T47D (cell line): Measurements from ENCODE around the gene SHISA7.
"Not testable (repeated sequence)": the region's sequence is repeated elsewhere in the genome, so short reads cannot be mapped to it uniquely, and the experiment has no call there.

Source experiments
- DNase-seq, 2 experiments: peaks; one replicate each; pipeline versions ENCODE4 v3.0.0 to v3.0.0-alpha.2; 2011 to 2012; ENCODE audit warnings: low read depth in 1 of 2, low spot score in 1 of 2
- JUND ChIP-seq: IDR thresholded peaks from 2 replicates; pipeline ENCODE4 v1.6.1; 2012; ENCODE audit warnings: low read depth
- in situ Hi-C: cut with HindIII; loops from 2 replicates; pipeline ENCODE4 v1.10.0; 2016; ENCODE audit warnings: low sequenced_read_pairs, low pct_unique_long_range_greater_than_20kb

The SHISA7 gene

DNA sequence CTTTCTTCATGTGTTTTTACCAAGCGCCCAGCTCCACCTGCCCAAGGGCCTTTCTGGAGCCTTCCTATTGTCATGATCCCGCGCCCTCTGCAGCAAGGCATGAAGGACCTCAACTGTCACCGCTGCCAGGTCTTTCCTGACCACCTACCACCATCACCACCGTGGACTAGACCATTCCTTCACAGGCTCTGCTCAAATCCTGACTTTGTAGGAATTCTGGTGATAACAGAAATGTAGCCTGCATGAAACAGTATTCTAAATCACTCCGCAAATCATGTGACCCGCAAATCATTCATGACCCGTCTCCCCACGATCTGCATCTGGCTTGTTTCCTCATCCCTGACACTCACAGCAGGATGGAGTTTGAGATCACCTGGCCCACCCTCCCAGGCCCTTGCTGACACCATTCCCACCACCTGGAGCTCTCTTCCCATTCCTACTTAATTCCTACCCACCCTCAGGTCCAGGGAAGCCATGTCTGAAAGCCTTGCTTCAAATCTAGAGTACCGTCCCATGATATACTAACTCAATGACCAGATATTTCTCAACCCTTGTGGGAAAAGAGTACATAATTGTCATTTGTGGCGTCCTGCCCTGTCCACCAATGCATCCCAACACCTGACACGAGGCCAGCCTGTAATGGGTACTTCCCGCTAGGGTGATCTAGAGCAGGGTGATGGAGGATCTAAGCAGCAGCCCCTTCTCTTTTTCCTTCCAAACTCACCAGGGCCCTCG lies 36.8 kb downstream of the SHISA7 start:
- no peak for TF ChIP-seq JUND
- in situ Hi-C loops = no loop called here
- no peak for DNase-seq

- no peak for DNase-seq
- no peak for TF ChIP-seq JUND
- in situ Hi-C loops = no loop called here
Measured at GRCh38 chr19:55405638-55406037, 37.5 kb downstream of the SHISA7 start.

GRCh38 chr19:55402509-55402908 lies 40.6 kb downstream of the SHISA7 start:
- in situ Hi-C loops = no loop called here
- no peak for DNase-seq

GRCh38 chr19:55401390-55401789 lies 41.7 kb downstream of the SHISA7 start:
- in situ Hi-C loops, DNase-seq: not testable (repeated sequence)

More at GRCh38 chr19:55402509-55402908, 40.6 kb downstream of the SHISA7 start:
- TF ChIP-seq JUND = no peak

DNA sequence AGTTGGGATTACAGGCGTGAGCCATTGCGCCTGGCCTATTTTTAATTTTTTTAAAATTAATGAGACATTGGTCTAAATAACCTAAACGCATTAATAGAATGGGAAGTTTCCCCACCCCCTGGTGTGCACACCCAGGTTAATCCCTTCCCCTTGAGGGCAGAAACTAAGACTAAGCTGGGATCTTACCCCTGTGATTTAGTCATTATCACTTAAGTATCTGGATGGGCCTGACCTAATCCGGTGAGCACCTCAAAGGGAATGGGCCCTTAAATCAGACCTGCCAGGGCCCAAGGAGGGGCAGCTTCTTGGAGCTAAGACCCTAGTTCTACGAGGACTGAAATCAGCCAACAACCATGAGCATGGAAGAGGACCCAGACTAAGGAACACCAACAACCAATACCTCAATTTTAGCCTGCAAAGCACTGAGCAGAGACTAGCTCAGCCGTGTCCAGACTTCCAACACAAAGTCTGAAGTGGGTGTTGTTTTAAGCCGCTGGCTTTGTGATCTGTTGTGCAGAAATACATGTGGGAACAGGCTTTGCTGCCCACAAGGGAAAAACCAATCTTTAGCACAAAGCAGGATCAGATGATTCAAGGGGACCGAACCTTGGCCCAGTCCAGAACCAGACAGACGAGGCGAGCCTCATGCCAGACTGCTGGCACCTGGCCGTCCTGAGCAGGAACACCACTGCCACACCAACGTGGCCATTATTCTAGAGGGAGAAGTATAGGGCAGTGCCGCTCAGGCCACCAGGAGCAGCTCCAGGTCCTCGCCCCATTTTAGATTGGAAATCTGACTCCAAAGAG lies 42.6 kb downstream of the SHISA7 start:
- in situ Hi-C loops = no loop called here
- TF ChIP-seq JUND = no peak
- no peak for DNase-seq

- in situ Hi-C loops = no loop called here
- TF ChIP-seq JUND = no peak
Measured at GRCh38 chr19:55398200-55398925, 44.7 kb downstream of the SHISA7 start.

DNA sequence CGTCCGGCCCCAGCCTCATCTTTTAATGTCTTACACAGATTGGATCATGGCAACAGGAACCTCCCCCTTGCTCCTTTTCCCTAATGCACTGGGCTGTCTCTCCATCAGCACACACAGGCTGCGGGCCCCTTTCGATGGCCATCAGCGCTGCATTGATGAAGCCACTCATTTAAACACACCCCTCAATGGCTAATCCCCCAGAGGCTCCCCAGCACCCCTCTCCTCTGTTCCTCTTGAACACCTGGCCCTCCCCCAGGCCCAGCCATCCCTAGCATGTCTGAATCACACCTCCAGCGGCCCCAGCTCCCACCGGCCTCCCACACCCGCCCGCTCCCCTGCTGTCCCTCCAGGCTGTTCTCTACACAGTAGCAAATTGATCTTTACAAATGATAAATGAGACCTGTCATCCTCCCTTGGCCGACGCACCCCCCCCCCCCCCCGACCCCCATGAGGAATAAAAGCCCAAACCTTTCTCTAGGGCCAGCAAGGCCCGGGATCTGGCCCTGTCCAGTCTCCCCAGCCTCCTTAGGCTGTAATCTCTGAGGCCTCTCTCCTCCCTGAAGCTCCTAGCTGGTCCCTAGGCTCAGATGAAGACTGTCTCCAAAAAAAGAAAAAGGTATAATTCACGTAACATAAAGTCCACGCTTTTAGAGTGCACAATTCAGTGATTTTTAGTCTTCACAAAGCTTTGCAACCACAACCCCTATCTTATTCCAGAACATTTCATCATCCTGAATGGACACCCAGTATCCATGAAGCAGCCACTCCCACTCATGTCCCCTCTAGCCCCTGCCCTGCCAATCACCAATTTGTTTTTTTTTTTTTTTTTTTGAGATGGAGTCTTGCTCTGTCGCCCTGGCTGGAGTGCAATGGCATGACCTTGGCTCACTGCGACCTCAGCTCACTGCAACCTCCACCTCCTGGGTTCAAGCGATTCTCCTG lies 50.0 kb downstream of the SHISA7 start:
- DNase-seq = no peak
- no peak for TF ChIP-seq JUND
- in situ Hi-C loops = no loop called here

More at GRCh38 chr19:55398200-55398925, 44.7 kb downstream of the SHISA7 start:
- no peak for DNase-seq

GRCh38 chr19:55391702-55392615 lies 51.1 kb downstream of the SHISA7 start:
- in situ Hi-C loops = no loop called here
- no peak for TF ChIP-seq JUND
- no peak for DNase-seq

DNA sequence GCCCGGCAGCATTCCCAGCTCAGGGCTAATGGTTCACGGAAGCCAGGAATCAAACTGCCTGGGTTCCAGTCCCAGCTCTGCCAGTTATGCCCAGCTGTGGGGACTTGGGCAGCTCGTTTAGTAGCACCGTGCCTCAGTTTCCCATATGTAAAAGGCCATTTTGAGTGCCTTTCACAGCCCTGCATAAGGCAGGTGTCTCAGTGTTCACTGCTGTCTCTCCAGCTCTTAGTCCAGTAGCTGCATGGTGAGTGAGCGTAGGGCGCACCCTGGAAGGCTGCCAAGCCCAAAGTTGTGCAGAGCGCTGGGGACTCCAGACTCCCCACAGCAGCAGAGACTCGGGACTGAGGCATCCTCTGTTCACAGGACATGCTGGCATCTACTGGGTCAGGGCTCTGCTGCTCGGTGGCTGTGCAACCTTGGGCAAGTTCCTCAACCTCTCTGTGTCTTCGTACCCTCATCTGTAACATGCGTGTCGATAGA lies 51.9 kb downstream of the SHISA7 start:
- in situ Hi-C loops = no loop called here
- no peak for TF ChIP-seq JUND
- no peak for DNase-seq

GRCh38 chr19:55390461-55390880 lies 52.6 kb downstream of the SHISA7 start:
- TF ChIP-seq JUND = no peak
- DNase-seq = no peak
- in situ Hi-C loops = no loop called here
